Endometrium (tissue), 2 donors: Measurements from ENCODE around the gene EZR.
"Not testable (repeated sequence)": the region's sequence is repeated elsewhere in the genome, so short reads cannot be mapped to it uniquely, and the experiment has no call there.

Experiments used
- FAIRE-seq: peaks from 2 replicates; lab custom pipeline; 2012; peaks lifted over from hg19 to GRCh38; lab: Jason Lieb, UNC
- donor health status: control.
- donor health status: control.

EZR gene

DNA sequence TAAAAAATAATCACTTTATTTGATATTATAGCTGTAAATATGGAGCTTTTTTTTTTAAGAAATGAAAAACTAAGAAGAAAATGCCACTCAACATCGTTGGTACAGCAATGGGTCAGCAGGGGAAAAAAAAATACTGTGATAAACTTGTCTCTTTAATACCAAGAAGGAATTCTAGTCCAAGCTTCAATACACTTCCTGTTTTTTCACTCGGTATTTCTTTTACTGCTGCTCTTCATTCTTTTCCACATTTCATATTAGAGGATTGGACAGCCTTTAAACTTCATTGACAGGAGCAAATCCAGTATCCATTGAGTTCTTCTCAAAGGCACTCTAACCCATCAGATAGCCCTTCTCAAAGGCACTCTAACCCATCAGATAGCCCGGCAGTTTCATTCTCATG is 22.2 kb upstream of the EZR start:
- FAIRE-seq: no peak

DNA sequence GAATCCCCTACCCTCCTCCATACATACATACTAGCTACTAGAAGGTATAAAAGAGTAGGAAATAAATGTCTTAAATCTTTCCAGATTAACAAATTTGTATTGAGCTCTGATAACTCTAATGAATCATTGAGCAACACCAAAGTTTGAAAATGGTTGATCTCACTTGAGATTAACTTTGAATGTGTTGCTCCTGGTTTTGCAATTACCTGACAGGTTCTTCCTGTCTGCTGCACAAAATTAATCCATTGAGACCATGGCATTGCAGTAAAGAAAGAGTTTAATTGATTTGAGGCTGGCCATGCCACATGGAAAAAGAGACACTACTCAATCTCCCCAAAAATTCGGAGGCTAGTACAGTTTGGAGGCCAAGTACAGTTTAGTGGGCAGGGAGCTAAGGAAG is 21.3 kb upstream of the EZR start:
- no peak for FAIRE-seq

DNA sequence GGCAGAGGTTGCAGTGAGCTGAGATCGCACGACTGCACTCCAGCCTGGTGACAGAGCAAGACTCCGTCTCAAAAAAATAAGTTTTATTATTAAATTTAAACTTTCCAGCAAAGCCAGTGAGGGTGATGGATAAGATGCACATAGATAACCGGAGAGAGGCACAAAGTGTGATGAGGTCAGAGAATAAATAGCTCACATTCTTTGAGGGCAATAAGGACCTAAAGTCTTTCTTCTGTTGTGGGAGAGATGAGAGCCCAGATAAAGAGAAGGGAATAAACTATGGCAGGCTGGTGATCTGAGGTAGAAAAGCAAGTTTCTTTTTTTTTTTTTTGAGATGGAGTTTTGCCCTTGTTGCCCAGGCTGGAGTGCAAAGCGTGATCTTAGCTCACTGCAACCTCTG is 20.6 kb upstream of the EZR start:
- FAIRE-seq: no peak

DNA sequence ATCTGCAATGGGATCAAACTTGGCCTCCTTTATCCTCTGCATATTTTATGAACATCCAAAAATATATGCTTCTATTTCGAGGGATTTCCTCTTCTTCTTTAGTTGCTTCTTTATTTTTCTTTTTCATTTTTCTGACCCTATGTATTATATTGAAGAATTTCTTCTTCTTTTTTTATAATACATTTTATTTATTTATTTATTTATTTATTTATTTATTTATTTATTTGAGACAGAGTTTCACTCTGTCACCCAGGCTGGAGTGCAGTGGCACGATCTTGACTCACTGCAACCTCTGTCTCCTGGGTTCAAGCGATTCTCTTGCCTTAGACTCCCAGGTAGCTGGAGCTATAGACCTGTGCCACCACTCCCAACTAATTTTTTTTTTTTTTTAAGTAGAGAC is 19.6 kb upstream of the EZR start:
- not testable (repeated sequence) for FAIRE-seq

DNA sequence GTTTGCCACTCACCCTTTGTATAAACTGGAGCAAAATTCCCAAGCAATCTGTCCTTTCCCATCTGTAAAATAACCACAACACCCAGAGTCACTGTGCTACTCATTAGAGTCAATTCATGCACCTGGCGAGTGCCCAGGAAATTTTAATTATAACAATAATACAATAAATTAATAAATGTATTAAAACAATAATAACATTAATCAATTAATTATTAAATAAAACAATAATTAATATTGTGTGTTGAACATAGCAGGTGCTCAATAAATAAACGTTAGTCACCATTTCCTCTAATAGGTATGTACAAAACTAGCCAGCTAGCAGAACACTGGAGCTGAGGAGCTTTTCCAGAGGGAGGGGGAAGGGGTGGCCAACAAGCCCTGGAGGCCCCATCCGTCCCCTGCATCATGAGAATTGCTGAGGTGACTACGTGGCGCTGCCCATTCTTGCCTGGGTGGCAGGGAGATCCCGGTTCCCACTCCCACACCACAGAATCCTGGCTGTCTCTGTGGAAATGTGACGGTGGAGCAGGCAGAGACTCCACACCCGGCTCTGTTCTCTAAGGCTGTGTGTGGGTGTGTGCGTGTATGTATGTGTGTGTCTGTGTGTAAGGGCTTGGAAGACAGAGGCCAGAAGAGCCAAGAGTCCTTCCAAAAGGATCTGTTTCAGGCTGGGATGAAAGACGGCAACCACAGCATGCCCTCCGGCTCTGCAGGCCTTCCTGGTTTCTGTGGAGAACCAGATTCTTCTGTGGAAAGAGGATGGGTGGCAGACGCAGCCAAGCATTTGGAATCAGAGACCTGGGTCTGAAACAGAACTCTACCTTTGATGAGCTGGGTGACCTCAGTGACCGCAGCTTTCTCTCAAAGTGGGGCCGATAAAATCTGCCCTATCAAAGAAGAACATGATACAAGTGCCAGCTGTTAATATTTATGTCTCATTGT is 18.8 kb upstream of the EZR start:
- no peak for FAIRE-seq

DNA sequence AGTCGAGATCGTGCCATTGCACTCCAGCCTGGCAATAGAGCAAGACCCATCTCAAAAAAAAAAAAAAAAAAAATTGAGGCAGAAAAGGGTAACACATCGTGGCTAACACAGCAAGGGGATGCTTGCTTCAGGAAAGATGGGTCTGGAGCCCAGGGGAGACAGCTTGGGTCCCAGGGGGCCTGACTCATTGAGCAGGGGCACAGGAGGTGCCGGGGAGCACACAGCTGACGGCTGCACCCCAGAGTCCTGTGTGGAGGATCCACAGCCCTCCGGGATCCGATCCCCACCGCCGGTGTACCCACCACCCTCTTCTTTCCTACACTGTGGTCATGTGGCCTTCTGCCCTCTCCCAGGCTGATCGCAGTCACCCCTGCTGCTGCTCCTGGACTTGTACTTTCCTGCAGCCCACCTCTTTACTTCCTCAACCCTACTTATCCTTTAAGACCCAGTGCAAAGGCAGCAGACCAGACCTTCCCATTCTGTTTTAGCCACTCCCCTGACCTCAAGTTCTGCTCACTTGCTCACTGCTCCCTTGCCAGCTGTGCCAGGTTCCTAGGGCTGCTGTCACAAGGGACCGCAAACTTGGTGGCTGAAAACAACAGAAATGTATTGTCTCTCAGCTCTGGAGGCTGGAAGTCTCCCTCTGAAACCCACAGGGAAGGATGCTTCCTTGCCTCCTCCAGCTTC is 17.6 kb upstream of the EZR start:
- FAIRE-seq: no peak

DNA sequence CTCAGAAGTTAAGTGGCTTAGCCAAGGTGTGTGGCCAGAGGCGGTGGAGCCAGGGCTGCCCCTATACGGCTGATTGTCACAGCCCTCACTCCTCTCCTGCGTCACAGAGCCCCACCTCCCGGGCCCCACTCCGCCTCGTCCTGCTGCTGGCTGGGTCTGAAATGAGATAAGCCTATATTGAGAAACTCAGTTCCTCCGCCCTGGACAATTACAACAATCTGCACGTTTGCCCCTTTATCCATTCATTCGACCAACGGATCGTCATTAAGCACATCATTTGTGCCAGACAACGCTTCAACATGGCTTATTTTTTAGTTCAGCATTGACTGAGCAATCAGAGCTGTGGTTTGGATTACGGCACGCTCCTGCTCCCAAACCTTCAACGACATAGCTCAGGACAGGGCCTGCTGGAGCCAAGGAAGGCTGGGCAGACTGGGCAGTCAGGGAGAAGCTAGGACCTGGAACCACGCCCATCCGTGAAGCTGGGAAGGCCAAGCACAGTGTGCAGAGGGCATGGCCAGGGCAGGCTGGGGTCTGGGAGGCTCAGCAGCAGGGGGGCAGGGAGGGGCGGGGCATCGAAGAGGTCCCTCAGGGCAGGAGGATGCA is 16.6 kb upstream of the EZR start:
- FAIRE-seq: no peak

DNA sequence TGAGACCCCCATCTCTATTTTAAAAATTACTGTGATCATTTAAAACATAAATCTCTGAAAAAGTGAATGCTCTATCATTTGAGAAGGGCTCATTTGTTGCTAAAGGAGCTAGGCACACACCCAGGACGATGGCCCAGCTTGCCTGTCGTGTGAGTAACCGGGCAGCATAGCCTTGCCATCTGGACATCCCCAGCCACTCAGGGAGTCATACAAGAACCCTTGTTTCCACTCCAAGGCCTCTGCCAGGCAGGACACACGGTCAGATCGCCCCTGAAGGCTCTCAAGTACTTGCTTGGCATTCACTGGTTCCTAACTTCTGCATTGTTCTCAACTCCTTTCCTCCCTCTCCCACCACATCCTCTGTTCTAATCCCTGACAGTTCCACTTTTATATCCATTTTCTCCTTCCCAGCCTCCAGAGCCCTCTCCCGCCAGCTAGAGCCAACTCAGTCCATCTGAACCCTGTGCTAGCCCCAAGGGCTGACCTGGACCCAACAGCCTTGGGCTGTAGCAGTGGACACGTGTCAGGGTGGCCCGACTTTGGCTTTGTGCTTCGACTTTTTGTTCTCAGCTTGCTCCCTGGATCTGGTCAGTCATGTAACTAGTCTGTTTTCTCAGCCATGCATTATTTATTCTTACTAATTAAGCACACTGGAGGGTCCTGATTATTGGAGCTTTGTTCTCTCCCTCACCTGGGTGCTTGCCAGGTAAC is 15.7 kb upstream of the EZR start:
- FAIRE-seq: no peak

DNA sequence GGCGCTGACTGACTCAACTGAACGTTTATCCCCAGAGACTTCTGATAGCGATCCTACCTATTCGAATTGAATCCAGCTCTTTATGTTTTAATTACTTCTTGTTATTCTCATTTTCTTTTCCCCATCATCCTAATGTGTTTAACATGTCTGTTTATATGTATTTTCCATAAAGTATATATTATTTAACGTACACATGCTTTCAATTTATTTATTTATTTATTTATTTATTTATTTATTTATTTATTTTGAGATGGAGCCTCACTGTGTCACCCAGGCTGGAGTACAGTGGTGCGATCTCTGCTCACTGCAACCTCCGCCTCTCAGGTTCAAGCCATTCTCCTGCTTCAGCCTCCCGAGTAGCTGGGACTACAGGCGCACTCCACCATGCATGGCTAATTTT is 13.6 kb upstream of the EZR start:
- FAIRE-seq: not testable (repeated sequence)

DNA sequence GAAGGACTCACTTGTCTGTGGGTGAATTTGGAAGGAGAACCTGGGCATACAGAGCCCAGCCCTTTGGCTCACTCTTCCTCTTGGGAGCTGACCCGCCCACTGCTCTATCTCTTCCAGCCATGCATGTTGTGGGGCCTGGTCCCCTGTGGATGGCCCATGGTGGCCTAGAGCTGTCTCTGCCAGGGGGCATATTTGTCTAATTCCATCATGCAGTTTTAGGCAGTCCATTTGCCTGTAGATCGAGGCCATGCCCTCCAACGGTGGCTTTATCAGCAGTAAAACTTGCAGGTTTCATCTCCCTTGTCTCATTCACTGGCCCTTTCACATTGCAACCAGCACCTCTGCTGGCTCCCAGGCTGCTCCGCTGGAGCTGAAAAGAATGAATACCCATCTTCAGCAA is 12.9 kb upstream of the EZR start:
- FAIRE-seq: no peak

DNA sequence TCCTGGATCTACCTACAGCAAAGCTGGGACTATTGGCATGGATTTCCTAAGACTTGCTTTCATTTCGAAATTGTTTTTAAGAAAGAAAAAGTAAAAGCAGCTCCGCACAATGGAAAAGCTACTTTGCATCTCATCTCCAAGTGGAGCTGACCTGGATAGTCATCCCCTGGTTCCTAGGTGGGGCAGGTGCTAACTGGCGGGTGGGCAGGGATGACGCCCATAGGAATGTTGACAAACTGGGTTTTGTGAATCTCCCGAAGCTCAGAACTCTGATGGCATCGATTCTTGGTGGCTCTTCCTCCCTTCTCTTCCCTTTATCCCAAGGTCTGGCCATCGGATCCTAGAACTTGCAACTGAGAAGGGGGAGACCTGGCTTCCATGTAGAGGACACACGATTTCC is 12.4 kb upstream of the EZR start:
- FAIRE-seq: no peak

DNA sequence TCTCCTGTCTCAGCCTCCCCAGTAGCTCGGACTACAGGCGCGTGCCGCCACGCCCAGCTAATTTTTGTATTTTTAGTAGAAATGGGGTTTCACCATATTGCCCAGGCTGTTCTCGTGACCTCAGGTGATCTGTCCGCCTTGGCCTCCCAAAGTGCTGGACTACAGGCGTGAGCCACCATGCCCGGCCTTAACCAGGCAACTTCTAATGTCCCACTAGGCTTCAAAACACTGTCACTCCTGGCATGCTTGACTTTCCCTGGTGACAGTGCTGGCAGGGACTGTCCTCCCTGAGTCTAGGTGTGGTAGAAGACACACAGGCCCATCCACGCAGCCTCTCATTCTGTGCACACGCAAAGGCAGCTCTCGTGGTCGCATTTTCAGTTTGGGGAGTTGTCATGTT is 11.6 kb upstream of the EZR start:
- FAIRE-seq: no peak

DNA sequence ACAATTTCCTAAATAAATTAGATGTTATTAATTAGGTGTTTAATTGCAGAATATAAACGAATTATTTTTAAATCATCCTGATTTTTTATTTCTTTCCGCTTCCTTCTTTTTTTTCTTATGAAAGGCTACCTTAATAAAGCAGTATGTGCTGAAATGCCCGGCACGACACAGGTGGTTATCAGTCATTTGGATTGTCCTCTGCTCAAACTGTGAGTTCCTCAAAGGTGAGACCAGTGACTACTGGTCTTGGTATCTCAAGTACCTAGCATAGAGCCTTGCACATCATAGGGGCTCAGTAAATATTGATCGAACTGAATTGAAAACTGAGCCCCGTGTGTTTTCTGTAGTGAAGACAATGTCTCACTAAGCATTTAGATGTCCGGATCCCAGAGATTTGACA is 9.6 kb upstream of the EZR start:
- FAIRE-seq: no peak

DNA sequence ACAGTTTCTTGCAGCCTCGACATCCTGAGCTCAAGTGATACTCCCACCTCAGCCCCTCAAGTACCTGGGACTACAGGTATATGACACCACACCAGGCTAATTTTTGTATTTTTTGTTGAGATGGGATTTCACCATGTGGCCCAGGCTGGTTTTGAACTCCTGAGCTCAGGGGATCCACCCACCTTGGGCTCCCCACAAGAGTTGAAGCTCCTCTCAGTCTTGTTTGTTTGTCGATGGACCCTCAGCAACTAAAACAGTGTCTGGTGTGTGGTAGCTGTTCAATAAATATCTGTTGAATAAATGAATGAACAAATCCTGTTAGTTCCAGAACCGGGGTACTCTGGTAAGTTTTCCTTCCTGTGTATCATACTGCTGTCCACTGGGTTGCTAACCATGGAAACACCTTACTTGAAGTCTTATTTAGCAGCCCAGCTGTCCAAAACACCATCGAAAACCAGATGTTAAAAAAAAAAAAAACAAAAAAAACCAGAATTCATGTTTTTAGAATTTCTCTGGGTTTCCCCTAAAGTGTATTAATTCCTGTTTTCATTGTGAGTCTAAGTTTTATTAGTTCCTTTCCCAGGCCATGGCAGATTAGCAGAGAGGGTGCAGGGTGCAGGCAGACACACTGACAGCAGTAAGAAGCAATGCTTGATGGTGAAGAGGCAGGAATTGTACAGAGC is 7.8 kb upstream of the EZR start:
- FAIRE-seq: no peak

DNA sequence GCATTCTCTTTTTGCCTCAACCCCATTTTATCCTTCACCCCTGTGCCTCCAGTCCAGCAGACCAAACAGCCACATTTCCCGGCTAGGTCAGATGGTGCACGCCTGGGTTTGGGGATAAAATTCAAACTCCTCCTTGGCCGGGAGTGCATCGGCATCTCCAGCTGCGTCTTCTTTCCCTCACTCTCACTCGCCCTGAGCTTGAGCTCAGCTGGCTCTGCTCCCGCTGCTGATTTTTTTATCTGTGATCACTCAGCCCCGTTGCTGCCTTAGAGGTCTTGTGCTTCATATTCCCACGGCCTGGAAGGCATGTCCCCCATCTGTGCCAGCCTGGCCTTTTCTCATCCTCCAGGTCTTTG is 6.8 kb upstream of the EZR start:
- no peak for FAIRE-seq

DNA sequence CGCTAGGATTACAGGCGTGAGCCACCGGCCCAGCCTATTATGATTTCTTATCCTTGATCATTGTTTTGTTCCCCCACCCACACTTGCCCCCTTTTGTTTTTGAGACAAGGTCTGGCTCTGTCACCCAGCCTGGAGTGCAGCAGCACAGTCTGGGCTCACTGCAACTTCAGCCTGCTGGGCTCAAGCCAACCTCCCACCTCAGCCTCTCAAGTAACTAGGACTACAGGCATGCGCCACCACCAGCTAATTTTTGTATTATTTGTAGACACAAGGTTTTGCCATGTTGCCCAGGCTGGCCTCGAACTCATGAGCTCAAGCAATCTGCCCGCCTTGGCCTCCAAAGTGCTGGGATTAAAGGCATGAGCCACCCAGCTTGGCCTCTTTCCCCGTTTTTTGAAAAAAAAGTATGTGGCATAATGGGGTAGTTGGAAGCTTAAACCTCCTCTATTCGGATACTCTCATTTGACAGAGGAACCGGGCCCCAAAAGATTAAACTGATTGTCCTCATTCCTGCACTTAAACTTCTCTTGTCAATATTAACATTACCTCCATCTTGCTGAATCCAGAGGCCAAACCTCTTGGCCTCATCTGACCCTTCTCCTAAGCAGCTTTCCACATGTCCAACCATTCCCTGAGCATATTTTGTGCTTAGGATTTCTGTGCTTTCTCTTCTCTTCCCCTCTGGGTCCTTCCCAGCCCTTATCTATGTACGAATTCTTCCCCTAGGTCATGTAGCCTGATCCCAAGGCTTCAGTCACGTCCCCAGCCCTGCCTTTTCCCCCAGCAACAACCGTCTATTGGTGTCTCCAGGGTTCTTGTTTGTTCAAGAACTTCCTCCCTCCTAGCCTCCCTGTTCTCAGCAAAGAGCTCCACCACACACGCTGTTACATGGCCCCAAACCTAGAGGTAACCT is 6.1 kb upstream of the EZR start:
- FAIRE-seq: no peak

DNA sequence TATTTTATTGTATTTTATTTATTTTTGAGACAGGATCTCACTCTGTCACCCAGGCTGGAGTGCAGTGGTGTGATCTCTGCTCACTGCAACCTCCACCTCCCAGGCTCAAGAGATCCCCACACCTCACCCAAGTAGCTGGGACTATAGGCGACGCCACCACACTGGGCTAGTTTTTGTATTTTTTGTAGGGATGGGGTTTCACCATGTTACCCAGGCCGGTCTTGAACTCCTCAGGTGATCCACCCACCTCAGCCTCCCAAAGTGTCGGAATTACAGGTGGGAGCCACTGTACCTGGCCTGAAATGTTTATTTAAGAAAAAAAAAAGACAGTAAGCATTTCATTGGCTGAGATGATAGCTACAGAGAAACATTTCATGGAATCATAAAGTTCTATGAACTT is 4.4 kb upstream of the EZR start:
- FAIRE-seq: not testable (repeated sequence)

DNA sequence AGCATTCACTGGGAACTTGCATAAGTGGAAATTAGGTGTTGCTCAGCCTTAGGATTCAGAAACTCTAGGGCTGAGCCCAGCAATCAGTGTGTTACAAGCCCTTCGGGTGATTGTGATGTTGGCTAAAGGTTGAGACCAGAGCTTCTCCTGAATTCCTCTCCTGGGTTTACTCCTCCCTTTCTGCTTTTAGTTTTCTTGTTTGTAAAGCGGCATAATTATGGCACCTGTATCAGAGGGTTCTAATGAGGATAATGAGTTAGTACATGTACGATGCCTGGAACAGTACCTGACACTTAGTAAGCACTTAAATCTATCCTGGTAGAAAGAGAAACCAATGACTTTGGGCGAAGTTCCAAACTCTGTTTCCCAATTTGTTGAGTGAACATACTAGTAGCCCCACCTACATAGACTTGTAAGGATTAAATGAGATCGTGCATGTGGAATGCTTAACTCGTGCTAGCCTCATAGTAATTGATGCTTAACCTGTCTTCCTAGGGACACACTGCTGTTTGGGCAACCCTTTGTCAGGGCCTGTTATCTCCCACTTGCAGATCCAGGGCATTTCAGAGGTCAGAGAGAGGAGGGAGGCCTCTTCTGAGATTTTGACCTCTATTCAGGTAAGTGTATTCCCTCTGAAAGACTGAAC is 932 bp upstream of the EZR start:
- no peak for FAIRE-seq

DNA sequence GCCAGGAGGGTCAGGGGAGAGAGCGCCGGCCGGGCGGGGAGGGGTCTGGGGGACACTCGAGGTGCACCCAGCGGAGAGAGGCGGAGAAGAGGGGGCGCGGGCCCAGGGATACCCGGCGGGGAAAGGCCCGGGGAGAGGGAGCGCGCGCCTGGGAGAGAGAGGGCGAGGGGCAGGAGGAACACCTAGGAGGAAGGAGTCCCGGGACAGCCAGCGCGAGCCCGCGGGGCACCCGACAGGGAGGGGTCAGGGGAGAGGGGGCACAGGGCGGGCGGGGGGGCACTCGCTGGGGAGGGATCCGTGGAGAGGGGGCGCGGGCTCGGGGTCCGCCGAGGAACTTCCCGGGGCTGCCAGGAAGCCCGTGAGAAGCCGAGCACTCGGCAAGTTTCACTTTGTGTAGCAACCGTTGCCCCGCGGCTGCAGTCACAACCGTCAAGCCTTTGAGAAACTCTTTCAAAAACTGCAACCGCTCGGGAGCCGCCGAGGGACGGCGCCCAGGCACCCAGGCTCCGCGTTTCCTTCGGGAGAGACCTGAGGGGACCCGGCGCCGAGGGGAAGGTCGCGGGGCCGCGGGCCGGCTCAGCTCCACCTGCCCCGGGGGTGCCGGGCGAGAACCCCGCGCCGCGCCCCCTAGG is 471 bp downstream of the EZR start:
- no peak for FAIRE-seq
